Stimulated activated CD4-positive, alpha-beta T cell treated with anti-CD3 and anti-CD28 coated beads, Interleukin-4, amount 100 ng/mL, for 4 hours (primary cell): ENCODE results near the gene SH3GL3.

Experiments used
- DNase-seq, 2 experiments: peaks; one replicate each; pipeline ENCODE4 v3.0.0-alpha.2; 2020

Gene SH3GL3

GRCh38 chr15:83462953-83463433 lies 15.9 kb downstream of the SH3GL3 start:
- no peak for DNase-seq

- no peak for DNase-seq
Measured at GRCh38 chr15:83470887-83471286, 23.7 kb downstream of the SH3GL3 start.

GRCh38 chr15:83471307-83471866 lies 24.2 kb downstream of the SH3GL3 start:
- no peak for DNase-seq

- DNase-seq: no peak
Measured at GRCh38 chr15:83472151-83472550, 25.0 kb downstream of the SH3GL3 start.

GRCh38 chr15:83472797-83473196 lies 25.7 kb downstream of the SH3GL3 start:
- no peak for DNase-seq

- no peak for DNase-seq
Measured at GRCh38 chr15:83474578-83474977, 27.4 kb downstream of the SH3GL3 start.

- DNase-seq: no peak
Measured at GRCh38 chr15:83475551-83475950, 28.4 kb downstream of the SH3GL3 start.

GRCh38 chr15:83476066-83476465 lies 28.9 kb downstream of the SH3GL3 start:
- DNase-seq: no peak

- DNase-seq: no peak
Measured at GRCh38 chr15:83476708-83477107, 29.6 kb downstream of the SH3GL3 start.

GRCh38 chr15:83477172-83477807 lies 30.1 kb downstream of the SH3GL3 start:
- DNase-seq: no peak

GRCh38 chr15:83477808-83478537 lies 30.8 kb downstream of the SH3GL3 start:
- DNase-seq: no peak

- no peak for DNase-seq
Measured at GRCh38 chr15:83483612-83484011, 36.5 kb downstream of the SH3GL3 start.

- no peak for DNase-seq
Measured at GRCh38 chr15:83484636-83485035, 37.5 kb downstream of the SH3GL3 start.

GRCh38 chr15:83486363-83486762 lies 39.2 kb downstream of the SH3GL3 start:
- no peak for DNase-seq

- DNase-seq: no peak
Measured at GRCh38 chr15:83487519-83487918, 40.4 kb downstream of the SH3GL3 start.

GRCh38 chr15:83489690-83490089 lies 42.5 kb downstream of the SH3GL3 start:
- DNase-seq: no peak

- DNase-seq: no peak
Measured at GRCh38 chr15:83491486-83491885, 44.3 kb downstream of the SH3GL3 start.

- DNase-seq: no peak
Measured at GRCh38 chr15:83496766-83497165, 49.6 kb downstream of the SH3GL3 start.

- DNase-seq: no peak
Measured at GRCh38 chr15:83498374-83498773, 51.2 kb downstream of the SH3GL3 start.

- no peak for DNase-seq
Measured at GRCh38 chr15:83498801-83499200, 51.7 kb downstream of the SH3GL3 start.

GRCh38 chr15:83499476-83499875 lies 52.3 kb downstream of the SH3GL3 start:
- no peak for DNase-seq

GRCh38 chr15:83503595-83504364 lies 56.6 kb downstream of the SH3GL3 start:
- no peak for DNase-seq

- no peak for DNase-seq
Measured at GRCh38 chr15:83504365-83504764, 57.2 kb downstream of the SH3GL3 start.
